Measurements from ENCODE around the gene DRC7. TPM values are rescaled to one million over a fixed set of nuclear protein-coding genes. Genes with fewer than 3 reads are reported as not detected.

The DRC7 gene
- under 0.01 TPM in 1 of 2 replicates, not detected in the other for total RNA-seq

GRCh38 chr16:57694725-57695679 lies at the start of gene DRC7:
Gene DRC7, plus strand, starts transcription at chr16:57694806. Its CDS starts 3,144 bp downstream, at chr16:57697950.

GRCh38 chr16:57668263-57668571 lies 26.4 kb upstream of the DRC7 start, which contains the start of gene ADGRG3:
Gene ADGRG3, plus strand, starts transcription at chr16:57668306. Its CDS starts 42 bp downstream, at chr16:57668348.

GRCh38 chr16:57735755-57736418 lies 41.3 kb downstream of the DRC7 start, which contains the start of gene KATNB1:
Gene KATNB1, plus strand, starts transcription at chr16:57735770. Its CDS starts 1,474 bp downstream, at chr16:57737244.

Other genes with a start within 250 kb of the DRC7 start
- 54.6 and 55.4 TPM in 2 replicates for gene CIAPIN1, start 247.4 kb upstream of the DRC7 start, total RNA-seq
- gene COQ9, start 247.3 kb upstream of the DRC7 start, total RNA-seq, result 40.4 and 51.7 TPM in 2 replicates
- gene POLR2C, start 232.1 kb upstream of the DRC7 start, total RNA-seq, result 104 and 118 TPM in 2 replicates
- gene DOK4, start 208.3 kb upstream of the DRC7 start, total RNA-seq, result 32.9 and 48.2 TPM in 2 replicates
- gene CCDC102A, start 158.2 kb upstream of the DRC7 start, total RNA-seq, result 10.6 and 24.1 TPM in 2 replicates
- gene ADGRG5, start 152.2 kb upstream of the DRC7 start, total RNA-seq, result 0.16 and 0.38 TPM in 2 replicates
- 23.8 and 151 TPM in 2 replicates for gene ADGRG1, start 66.2 kb upstream of the DRC7 start, total RNA-seq
- gene ADGRG3, start 26.5 kb upstream of the DRC7 start, total RNA-seq, result not detected in 2 replicates
- gene KATNB1, start 41.0 kb downstream of the DRC7 start, total RNA-seq, result 44.2 and 45.8 TPM in 2 replicates
- 75.0 and 102 TPM in 2 replicates for gene KIFC3, start 107.7 kb downstream of the DRC7 start, total RNA-seq

Data from mesangial cell (primary cell).